ENCODE measurements around the gene TSPAN5.
"Not testable (repeated sequence)": the region's sequence is repeated elsewhere in the genome, so short reads cannot be mapped to it uniquely, and the experiment has no call there.

The TSPAN5 gene

GRCh38 chr4:98540803-98541202 lies 117.6 kb downstream of the TSPAN5 start:
- no peak for DNase-seq

- no peak for DNase-seq
These were observed 118.7 kb downstream of the TSPAN5 start for GRCh38 chr4:98539741-98540140.

- no peak for DNase-seq
These were observed 119.1 kb downstream of the TSPAN5 start for GRCh38 chr4:98539299-98539698.

- no peak for DNase-seq
These were observed 121.8 kb downstream of the TSPAN5 start for GRCh38 chr4:98536631-98537030.

- DNase-seq, result not testable (repeated sequence)
These were observed 124.3 kb downstream of the TSPAN5 start for GRCh38 chr4:98534146-98534545.

GRCh38 chr4:98530572-98530971 lies 127.8 kb downstream of the TSPAN5 start:
- no peak for DNase-seq

GRCh38 chr4:98529970-98530569 lies 128.3 kb downstream of the TSPAN5 start:
- DNase-seq, result no peak

GRCh38 chr4:98528882-98529281 lies 129.5 kb downstream of the TSPAN5 start:
- DNase-seq, result no peak

- DNase-seq, result no peak
These were observed 130.7 kb downstream of the TSPAN5 start for GRCh38 chr4:98527534-98528269.

- no peak for DNase-seq
These were observed 134.2 kb downstream of the TSPAN5 start for GRCh38 chr4:98524230-98524629.

- no peak for DNase-seq
These were observed 135.6 kb downstream of the TSPAN5 start for GRCh38 chr4:98522636-98523395.

GRCh38 chr4:98522062-98522461 lies 136.3 kb downstream of the TSPAN5 start:
- no peak for DNase-seq

GRCh38 chr4:98521486-98521885 lies 136.9 kb downstream of the TSPAN5 start:
- DNase-seq, result no peak

- no peak for DNase-seq
These were observed 139.0 kb downstream of the TSPAN5 start for GRCh38 chr4:98519268-98519977.

GRCh38 chr4:98518559-98519267 lies 139.7 kb downstream of the TSPAN5 start:
- DNase-seq, result no peak

GRCh38 chr4:98517218-98518021 lies 141.0 kb downstream of the TSPAN5 start:
- DNase-seq, result no peak

GRCh38 chr4:98516441-98517217 lies 141.8 kb downstream of the TSPAN5 start:
- no peak for DNase-seq

GRCh38 chr4:98516042-98516440 lies 142.4 kb downstream of the TSPAN5 start:
- no peak for DNase-seq

GRCh38 chr4:98515470-98515809 lies 143.0 kb downstream of the TSPAN5 start:
- no peak for DNase-seq

GRCh38 chr4:98514741-98515469 lies 143.5 kb downstream of the TSPAN5 start:
- no peak for DNase-seq
